ENCODE data around the gene NGFR. TPM values are rescaled to one million over a fixed set of nuclear protein-coding genes. Genes with fewer than 3 reads are reported as not detected.

The NGFR gene
- total RNA-seq, 1 experiment from 2014 or later, result 11.3 TPM

DNA sequence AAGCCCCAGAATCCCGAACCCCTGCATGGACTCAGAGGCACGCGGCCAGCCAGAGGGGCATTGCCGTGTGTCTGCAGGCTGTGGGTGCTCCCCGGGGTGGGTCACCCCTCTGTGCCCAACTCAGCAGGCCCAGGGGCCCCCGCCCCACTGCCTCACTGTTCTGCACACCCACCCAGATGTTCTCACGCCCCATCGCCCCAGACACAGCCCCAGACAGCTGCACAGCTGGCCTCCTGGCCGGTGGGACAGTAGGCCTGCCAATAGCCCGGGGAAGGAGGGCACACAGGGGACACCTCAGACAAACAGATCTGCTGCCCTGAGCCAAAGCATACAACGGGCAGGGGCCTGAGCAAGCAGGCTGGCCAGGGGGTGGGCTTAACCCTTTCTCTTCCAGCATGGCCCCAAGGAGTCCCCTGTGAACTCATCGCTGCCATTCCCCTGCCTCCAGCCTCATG, 53.0 kb downstream of the NGFR start:
- no peak for TF ChIP-seq ZBTB21 (CRISPR knock-in tag; IDR thresholded peaks at IDR 0.05; ENCODE audit: borderline replicate concordance)
- TF ChIP-seq, protein P1, sequence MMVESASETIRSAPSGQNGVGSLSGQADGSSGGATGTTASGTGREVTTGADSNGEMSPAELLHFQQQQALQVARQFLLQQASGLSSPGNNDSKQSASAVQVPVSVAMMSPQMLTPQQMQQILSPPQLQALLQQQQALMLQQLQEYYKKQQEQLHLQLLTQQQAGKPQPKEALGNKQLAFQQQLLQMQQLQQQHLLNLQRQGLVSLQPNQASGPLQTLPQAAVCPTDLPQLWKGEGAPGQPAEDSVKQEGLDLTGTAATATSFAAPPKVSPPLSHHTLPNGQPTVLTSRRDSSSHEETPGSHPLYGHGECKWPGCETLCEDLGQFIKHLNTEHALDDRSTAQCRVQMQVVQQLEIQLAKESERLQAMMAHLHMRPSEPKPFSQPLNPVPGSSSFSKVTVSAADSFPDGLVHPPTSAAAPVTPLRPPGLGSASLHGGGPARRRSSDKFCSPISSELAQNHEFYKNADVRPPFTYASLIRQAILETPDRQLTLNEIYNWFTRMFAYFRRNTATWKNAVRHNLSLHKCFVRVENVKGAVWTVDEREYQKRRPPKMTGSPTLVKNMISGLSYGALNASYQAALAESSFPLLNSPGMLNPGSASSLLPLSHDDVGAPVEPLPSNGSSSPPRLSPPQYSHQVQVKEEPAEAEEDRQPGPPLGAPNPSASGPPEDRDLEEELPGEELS (CRISPR knock-in tag; IDR thresholded peaks at IDR 0.05), result no peak
- no peak for TF ChIP-seq ZNF396 (CRISPR knock-in tag; IDR thresholded peaks at IDR 0.05; ENCODE audit: borderline replicate concordance)
- no peak for TF ChIP-seq FOXK1 (CRISPR knock-in tag; IDR thresholded peaks at IDR 0.05)
- Mint-ChIP-seq H3K27me3 (ENCODE audit: low read depth) (peaks cover 5% of the 10 kb centered on the region; the same call in 1 of the 2 replicates), H3K27ac (no peak overlapping the region), H3K9me3 (peaks cover 12% of the 10 kb centered on the region), H3K4me1 (peaks cover 29% of the 10 kb centered on the region), H3K4me3 (no peak overlapping the region), H3K36me3 (no peaks in the 10 kb centered on the region)
- DNase-seq (ENCODE audit: low spot score) (no peak), ATAC-seq (no peak)
- POLR2A ChIA-PET, result interaction anchor here (0.6 kb wide), 1 partner anchor 114 kb away, joined by 4 read pairs; no protein-coding TSS in a partner anchor
- CTCF ChIA-PET, result interaction anchor here (0.5 to 7.4 kb wide), 14 partner anchors 8 to 1075 kb away, joined by 3 to 68 read pairs (median 6); partner anchors contain the start of genes NGFR and PHB1

DNA sequence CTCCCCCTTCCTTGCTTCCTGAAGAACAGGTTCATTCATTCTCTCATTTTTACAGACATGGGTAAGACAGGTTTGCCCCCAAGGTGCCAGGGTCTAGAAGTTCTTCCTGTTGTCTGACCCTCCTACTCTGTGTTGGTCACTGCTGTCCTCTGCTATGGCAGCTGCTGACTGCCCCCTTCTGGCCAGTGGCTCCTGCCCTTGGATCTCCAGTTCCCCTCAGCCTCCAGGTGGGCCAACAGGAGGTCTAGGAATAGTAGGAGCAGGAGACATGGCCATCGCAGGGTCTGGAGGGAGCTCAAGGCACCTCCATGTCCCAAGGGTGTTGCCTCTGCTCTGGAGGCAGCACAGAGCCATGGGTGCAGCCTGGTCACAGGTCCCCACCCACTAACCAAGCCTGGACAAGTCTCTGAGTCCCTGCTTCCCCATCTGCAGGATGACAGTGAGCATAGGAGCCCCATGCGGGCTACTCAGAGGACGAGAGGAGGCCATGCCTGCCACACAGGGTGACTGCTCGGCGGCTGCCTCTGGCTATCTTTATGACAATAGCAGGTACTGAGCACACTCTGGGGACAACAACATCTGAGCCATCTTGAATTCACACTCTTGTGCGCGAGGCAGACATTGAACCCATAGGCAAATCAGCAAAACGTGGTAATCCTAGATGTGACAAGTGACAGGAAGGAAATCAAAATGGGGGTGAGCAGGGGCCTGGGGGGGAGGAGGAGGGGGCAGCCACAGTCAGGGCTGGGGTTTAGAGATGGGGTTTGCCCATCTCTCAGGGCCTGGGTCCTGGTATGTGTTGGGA, 53.6 kb downstream of the NGFR start:
- DNase-seq (ENCODE audit: low spot score) (peak; percentile 83), ATAC-seq (peak; percentile 81)
- peaks cover 5% of the 10 kb centered on the region; the same call in 1 of the 2 replicates for H3K27me3 Mint-ChIP-seq (ENCODE audit: low read depth)
- peaks cover 25% of the 10 kb centered on the region for H3K4me1 Mint-ChIP-seq
- ChIA-PET CTCF (interaction anchor here (0.5 to 7.4 kb wide), 12 partner anchors 8 to 1075 kb away, joined by 3 to 68 read pairs (median 6); partner anchors contain the start of genes NGFR and PHB1), POLR2A (interaction anchor here (0.6 kb wide), 1 partner anchor 115 kb away, joined by 4 read pairs; no protein-coding TSS in a partner anchor)
- H3K9me3 Mint-ChIP-seq, result peaks cover 6% of the 10 kb centered on the region
- no peaks in the 10 kb centered on the region for H3K36me3 Mint-ChIP-seq
- no peak overlapping the region for H3K4me3 Mint-ChIP-seq
- H3K27ac Mint-ChIP-seq, result no peak overlapping the region
- no peak for TF ChIP-seq GTF2I (CRISPR knock-in tag; conservative IDR thresholded peaks at IDR 0.05)
- TF ChIP-seq, protein P2, sequence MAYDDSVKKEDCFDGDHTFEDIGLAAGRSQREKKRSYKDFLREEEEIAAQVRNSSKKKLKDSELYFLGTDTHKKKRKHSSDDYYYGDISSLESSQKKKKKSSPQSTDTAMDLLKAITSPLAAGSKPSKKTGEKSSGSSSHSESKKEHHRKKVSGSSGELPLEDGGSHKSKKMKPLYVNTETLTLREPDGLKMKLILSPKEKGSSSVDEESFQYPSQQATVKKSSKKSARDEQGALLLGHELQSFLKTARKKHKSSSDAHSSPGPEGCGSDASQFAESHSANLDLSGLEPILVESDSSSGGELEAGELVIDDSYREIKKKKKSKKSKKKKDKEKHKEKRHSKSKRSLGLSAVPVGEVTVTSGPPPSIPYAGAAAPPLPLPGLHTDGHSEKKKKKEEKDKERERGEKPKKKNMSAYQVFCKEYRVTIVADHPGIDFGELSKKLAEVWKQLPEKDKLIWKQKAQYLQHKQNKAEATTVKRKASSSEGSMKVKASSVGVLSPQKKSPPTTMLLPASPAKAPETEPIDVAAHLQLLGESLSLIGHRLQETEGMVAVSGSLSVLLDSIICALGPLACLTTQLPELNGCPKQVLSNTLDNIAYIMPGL (CRISPR knock-in tag; IDR thresholded peaks at IDR 0.05), result no peak
- no peak for TF ChIP-seq EMX1 (CRISPR knock-in tag; IDR thresholded peaks at IDR 0.05)
- TF ChIP-seq CREB1 (CRISPR knock-in tag; IDR thresholded peaks at IDR 0.05), result no peak
- TF ChIP-seq ATF1 (CRISPR knock-in tag; IDR thresholded peaks at IDR 0.05), result no peak
- TF ChIP-seq, protein P3, sequence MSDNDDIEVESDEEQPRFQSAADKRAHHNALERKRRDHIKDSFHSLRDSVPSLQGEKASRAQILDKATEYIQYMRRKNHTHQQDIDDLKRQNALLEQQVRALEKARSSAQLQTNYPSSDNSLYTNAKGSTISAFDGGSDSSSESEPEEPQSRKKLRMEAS (CRISPR knock-in tag; IDR thresholded peaks at IDR 0.05), result no peak
- no peak for TF ChIP-seq NFATC4 (CRISPR knock-in tag; IDR thresholded peaks at IDR 0.05)
- TF ChIP-seq, protein P4, sequence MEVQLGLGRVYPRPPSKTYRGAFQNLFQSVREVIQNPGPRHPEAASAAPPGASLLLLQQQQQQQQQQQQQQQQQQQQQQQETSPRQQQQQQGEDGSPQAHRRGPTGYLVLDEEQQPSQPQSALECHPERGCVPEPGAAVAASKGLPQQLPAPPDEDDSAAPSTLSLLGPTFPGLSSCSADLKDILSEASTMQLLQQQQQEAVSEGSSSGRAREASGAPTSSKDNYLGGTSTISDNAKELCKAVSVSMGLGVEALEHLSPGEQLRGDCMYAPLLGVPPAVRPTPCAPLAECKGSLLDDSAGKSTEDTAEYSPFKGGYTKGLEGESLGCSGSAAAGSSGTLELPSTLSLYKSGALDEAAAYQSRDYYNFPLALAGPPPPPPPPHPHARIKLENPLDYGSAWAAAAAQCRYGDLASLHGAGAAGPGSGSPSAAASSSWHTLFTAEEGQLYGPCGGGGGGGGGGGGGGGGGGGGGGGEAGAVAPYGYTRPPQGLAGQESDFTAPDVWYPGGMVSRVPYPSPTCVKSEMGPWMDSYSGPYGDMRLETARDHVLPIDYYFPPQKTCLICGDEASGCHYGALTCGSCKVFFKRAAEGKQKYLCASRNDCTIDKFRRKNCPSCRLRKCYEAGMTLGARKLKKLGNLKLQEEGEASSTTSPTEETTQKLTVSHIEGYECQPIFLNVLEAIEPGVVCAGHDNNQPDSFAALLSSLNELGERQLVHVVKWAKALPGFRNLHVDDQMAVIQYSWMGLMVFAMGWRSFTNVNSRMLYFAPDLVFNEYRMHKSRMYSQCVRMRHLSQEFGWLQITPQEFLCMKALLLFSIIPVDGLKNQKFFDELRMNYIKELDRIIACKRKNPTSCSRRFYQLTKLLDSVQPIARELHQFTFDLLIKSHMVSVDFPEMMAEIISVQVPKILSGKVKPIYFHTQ (CRISPR knock-in tag; IDR thresholded peaks at IDR 0.05), result no peak
- TF ChIP-seq, protein P5, sequence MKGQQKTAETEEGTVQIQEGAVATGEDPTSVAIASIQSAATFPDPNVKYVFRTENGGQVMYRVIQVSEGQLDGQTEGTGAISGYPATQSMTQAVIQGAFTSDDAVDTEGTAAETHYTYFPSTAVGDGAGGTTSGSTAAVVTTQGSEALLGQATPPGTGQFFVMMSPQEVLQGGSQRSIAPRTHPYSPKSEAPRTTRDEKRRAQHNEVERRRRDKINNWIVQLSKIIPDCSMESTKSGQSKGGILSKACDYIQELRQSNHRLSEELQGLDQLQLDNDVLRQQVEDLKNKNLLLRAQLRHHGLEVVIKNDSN (CRISPR knock-in tag; IDR thresholded peaks at IDR 0.05), result no peak
- TF ChIP-seq, protein P6, sequence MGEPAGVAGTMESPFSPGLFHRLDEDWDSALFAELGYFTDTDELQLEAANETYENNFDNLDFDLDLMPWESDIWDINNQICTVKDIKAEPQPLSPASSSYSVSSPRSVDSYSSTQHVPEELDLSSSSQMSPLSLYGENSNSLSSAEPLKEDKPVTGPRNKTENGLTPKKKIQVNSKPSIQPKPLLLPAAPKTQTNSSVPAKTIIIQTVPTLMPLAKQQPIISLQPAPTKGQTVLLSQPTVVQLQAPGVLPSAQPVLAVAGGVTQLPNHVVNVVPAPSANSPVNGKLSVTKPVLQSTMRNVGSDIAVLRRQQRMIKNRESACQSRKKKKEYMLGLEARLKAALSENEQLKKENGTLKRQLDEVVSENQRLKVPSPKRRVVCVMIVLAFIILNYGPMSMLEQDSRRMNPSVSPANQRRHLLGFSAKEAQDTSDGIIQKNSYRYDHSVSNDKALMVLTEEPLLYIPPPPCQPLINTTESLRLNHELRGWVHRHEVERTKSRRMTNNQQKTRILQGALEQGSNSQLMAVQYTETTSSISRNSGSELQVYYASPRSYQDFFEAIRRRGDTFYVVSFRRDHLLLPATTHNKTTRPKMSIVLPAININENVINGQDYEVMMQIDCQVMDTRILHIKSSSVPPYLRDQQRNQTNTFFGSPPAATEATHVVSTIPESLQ (CRISPR knock-in tag; IDR thresholded peaks at IDR 0.05), result no peak
- 0 out of 2 replicates have a peak, but pooled peaks have one; percentile 66 for TF ChIP-seq ZNF138 (CRISPR knock-in tag; conservative IDR thresholded peaks at IDR 0.05)
- no peak for TF ChIP-seq RORB (CRISPR knock-in tag; IDR thresholded peaks at IDR 0.05)
- no peak for TF ChIP-seq ZNF219 (CRISPR knock-in tag; IDR thresholded peaks at IDR 0.05; ENCODE audit: borderline replicate concordance)
- TF ChIP-seq PRRX2 (CRISPR knock-in tag; IDR thresholded peaks at IDR 0.05), result no peak
- TF ChIP-seq, protein P7, sequence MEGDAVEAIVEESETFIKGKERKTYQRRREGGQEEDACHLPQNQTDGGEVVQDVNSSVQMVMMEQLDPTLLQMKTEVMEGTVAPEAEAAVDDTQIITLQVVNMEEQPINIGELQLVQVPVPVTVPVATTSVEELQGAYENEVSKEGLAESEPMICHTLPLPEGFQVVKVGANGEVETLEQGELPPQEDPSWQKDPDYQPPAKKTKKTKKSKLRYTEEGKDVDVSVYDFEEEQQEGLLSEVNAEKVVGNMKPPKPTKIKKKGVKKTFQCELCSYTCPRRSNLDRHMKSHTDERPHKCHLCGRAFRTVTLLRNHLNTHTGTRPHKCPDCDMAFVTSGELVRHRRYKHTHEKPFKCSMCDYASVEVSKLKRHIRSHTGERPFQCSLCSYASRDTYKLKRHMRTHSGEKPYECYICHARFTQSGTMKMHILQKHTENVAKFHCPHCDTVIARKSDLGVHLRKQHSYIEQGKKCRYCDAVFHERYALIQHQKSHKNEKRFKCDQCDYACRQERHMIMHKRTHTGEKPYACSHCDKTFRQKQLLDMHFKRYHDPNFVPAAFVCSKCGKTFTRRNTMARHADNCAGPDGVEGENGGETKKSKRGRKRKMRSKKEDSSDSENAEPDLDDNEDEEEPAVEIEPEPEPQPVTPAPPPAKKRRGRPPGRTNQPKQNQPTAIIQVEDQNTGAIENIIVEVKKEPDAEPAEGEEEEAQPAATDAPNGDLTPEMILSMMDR (IDR thresholded peaks at IDR 0.05), result peak; percentile 44; the same call in 1 of the 2 replicates
- TF ChIP-seq, protein P8, sequence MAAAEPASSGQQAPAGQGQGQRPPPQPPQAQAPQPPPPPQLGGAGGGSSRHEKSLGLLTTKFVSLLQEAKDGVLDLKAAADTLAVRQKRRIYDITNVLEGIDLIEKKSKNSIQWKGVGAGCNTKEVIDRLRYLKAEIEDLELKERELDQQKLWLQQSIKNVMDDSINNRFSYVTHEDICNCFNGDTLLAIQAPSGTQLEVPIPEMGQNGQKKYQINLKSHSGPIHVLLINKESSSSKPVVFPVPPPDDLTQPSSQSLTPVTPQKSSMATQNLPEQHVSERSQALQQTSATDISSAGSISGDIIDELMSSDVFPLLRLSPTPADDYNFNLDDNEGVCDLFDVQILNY (CRISPR knock-in tag; IDR thresholded peaks at IDR 0.05), result no peak

All from WTC11 (cell line).